Mammary epithelial cell (primary cell): ENCODE data around the gene PASK.

Experiments
- EZH2 ChIP-seq: IDR thresholded peaks from 2 replicates; pipeline ENCODE4 v1.6.1; 2012; ENCODE audit warnings: low read length, inconsistent platforms, borderline replicate concordance
- TF ChIP-seq, protein P1 (sequence below), 2 donors: IDR thresholded peaks in 1 of 2; conservative IDR thresholded peaks in 1 of 2; 2 replicates each; pipeline ENCODE4 v1.5.1; 2011 to 2012; ENCODE audit warnings: inconsistent platforms in 2 of 2, low read length in 2 of 2, mild to moderate bottlenecking in 2 of 2, control low read depth in 1 of 2, low read depth in 1 of 2; ENCODE audit not compliant: insufficient read depth in 1 of 2; ENCODE audit errors: extremely low read depth in 1 of 2

DNA sequence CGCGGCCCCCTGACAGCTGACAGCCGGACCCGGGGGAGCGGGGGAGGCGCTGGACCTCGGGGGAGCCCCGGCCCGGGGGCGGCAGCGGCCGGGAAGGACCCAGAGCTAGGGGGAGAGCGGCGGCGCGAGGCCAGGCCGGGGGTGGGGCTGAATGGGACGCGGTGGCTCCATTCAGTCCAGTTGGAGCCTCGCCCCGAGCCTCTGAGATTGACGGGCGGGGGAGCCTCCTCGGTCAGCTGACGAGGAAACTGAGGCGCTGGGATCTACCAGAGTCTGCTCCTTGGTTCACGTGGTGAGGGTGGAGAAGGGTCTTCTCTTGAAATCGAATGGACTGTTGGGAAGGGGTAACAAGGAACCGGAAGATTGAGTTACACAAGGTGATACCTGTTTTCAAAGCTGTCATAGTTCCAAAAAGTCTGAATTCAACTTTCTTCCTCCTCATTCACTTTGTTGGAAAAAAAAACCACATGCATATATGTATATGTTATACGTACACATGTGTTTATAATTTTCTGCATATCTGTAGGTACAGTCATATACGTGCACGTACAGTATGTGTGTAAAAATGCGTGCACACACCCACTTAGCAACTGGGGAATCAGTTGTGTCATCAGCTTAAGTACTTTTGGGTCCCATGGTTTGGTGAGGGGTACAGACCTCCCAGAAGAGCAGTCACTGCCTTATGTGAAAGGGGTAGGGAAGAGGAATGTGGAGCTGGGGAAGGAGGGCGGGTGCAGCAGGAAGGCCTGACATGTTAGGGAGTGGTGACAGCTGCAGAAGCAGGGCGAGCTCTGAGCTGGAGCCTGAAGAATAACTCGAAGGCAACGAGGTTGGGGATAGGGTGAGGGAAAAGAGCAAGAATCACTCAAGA lies 1.6 kb upstream of the PASK start:
- TF ChIP-seq, protein P1, sequence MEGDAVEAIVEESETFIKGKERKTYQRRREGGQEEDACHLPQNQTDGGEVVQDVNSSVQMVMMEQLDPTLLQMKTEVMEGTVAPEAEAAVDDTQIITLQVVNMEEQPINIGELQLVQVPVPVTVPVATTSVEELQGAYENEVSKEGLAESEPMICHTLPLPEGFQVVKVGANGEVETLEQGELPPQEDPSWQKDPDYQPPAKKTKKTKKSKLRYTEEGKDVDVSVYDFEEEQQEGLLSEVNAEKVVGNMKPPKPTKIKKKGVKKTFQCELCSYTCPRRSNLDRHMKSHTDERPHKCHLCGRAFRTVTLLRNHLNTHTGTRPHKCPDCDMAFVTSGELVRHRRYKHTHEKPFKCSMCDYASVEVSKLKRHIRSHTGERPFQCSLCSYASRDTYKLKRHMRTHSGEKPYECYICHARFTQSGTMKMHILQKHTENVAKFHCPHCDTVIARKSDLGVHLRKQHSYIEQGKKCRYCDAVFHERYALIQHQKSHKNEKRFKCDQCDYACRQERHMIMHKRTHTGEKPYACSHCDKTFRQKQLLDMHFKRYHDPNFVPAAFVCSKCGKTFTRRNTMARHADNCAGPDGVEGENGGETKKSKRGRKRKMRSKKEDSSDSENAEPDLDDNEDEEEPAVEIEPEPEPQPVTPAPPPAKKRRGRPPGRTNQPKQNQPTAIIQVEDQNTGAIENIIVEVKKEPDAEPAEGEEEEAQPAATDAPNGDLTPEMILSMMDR (conservative IDR thresholded peaks at IDR 0.05 in 1 of 2, IDR thresholded peaks at IDR 0.05 in 1 of 2; ENCODE audit: extremely low read depth in 1 of 2, insufficient read depth in 1 of 2, low read depth in 1 of 2, low read length in 2 of 2): no peak
- TF ChIP-seq EZH2: no peak
